ENCODE results near the gene CAMK2G.
"Not testable (repeated sequence)": the region's sequence is repeated elsewhere in the genome, so short reads cannot be mapped to it uniquely, and the experiment has no call there.

Gene CAMK2G

GRCh38 chr10:73902351-73902750 is 28.0 kb upstream of the CAMK2G start:
- DNase-seq (ENCODE audit: low spot score): no peak

DNA sequence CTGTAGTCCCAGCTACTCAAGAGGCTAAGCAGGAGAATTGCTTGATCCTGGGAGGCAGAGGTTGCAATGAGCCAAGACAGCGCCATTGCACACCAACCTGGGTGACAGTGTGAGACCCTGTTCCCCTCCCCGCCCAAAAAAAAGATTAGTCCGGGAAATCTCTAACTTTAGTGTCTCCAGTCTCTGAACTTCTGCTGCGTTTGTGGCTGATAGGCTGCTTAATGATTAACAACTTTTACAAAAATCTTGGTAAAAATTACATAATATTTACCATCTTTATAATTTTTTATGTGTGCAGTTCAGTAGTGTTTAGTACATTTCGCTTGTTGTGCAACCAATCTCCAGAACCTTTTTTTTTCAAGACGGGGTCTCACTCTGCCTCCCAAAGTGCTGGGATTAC is 26.9 kb upstream of the CAMK2G start:
- no peak for DNase-seq (ENCODE audit: low spot score)

- DNase-seq (ENCODE audit: low spot score): no peak
Observed at GRCh38 chr10:73900064-73900463, 25.7 kb upstream of the CAMK2G start.

- no peak for DNase-seq (ENCODE audit: low spot score)
Observed at GRCh38 chr10:73899423-73899822, 25.1 kb upstream of the CAMK2G start.

- no peak for DNase-seq (ENCODE audit: low spot score)
Observed at GRCh38 chr10:73898730-73899410, 24.5 kb upstream of the CAMK2G start.

- no peak for DNase-seq (ENCODE audit: low spot score)
Observed at GRCh38 chr10:73897693-73898092, 23.3 kb upstream of the CAMK2G start.

DNA sequence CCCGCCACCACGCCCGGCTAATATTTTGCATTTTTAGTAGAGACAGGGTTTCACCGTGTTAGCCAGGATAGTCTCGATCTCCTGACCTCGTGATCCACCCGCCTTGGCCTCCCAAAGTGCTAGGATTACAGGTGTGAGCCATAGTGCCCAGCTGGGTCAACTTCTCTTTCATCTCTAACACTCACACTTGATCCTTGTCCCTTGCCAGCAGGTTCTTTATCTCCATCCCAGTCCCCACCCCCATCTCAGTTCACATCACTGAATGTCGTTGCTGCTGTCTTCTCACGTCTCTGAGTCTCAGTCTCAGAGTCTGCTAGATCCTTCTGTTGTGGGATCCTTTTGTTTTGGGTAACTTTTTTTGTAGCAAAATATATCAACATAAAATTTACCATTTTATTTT is 21.0 kb upstream of the CAMK2G start:
- not testable (repeated sequence) for DNase-seq (ENCODE audit: low spot score)

- peak; percentile 48 for DNase-seq (ENCODE audit: low spot score)
Observed at GRCh38 chr10:73894245-73894971, 20.1 kb upstream of the CAMK2G start.

GRCh38 chr10:73893426-73893825 is 19.1 kb upstream of the CAMK2G start:
- DNase-seq (ENCODE audit: low spot score): no peak

DNA sequence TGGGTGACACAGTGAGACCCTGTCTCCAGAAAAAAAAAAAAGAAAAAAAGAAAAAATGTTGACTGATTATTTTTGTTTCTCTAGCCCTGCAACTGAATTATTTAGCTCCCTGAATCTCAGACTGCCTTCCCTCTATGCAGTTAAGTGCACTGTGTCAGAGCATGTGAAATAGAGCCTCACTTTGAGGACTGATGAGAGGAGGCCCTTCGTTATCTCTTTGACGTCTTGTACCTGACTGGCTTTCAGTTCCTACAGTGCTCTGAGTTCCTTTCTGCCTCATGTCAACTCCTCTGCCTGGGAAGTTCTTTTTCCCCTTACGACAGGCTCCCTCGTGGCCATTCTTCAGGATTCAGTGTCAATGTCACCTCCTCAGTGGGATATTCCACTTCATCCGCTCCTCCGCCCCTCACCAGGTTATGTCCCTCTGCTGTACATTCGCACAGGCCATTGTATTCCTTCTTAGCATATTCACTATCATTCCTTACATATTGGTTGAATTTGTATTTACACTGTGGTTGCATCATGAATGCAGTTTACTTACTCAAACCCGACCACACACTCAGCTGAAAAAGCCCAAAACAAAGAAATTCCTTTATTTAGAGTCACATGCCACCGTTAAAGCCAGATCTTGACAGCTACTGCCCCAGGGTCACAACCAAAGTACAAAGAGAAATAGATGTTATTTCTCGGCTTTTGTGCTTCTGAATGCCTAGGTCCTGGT is 18.1 kb upstream of the CAMK2G start:
- DNase-seq (ENCODE audit: low spot score): no peak

DNA sequence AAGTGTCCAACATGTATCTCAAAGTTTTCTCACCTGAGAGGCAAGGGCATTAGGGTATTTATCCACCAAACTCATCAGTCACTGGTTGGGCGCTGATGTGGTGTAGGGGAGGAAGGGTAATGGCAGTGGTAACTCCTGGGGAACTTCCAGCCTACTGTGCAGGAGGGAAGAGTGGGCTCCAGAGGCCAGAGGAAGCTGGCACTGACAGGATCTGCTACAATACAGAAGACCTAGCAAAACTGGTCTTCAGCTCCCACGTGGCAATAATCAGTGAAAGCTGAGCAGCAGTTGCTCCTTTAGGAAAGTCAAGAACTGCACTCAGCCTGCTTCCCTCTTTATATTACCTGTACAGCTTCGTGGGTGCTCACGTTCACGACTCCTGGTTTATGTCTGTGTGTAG is 17.2 kb upstream of the CAMK2G start:
- DNase-seq (ENCODE audit: low spot score): no peak

DNA sequence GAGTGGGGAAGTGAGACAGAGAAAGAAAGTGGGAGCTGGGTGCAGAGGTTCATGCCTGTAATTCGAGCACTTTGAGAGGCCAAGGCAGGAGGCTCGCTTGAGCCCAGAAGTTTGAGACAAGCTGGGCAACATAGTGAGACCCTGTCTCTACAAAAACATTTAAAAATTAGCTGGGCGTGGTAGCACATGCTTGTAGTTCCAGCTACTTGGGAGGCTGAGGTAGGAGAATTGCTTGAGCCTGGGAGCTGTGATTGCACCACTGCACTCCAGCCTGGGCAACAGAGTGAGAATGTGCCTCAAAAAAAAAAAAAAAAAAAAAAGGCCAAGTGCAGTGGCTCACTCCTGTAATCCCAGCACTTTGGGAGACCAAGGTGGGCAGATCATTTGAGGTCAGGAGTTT is 16.5 kb upstream of the CAMK2G start:
- not testable (repeated sequence) for DNase-seq (ENCODE audit: low spot score)

GRCh38 chr10:73890261-73890660 is 15.9 kb upstream of the CAMK2G start:
- no peak for DNase-seq (ENCODE audit: low spot score)

GRCh38 chr10:73889416-73889815 is 15.1 kb upstream of the CAMK2G start:
- DNase-seq (ENCODE audit: low spot score): not testable (repeated sequence)

GRCh38 chr10:73889014-73889413 is 14.7 kb upstream of the CAMK2G start:
- DNase-seq (ENCODE audit: low spot score): peak; percentile 31

- DNase-seq (ENCODE audit: low spot score): no peak
Observed at GRCh38 chr10:73888514-73888913, 14.2 kb upstream of the CAMK2G start.

DNA sequence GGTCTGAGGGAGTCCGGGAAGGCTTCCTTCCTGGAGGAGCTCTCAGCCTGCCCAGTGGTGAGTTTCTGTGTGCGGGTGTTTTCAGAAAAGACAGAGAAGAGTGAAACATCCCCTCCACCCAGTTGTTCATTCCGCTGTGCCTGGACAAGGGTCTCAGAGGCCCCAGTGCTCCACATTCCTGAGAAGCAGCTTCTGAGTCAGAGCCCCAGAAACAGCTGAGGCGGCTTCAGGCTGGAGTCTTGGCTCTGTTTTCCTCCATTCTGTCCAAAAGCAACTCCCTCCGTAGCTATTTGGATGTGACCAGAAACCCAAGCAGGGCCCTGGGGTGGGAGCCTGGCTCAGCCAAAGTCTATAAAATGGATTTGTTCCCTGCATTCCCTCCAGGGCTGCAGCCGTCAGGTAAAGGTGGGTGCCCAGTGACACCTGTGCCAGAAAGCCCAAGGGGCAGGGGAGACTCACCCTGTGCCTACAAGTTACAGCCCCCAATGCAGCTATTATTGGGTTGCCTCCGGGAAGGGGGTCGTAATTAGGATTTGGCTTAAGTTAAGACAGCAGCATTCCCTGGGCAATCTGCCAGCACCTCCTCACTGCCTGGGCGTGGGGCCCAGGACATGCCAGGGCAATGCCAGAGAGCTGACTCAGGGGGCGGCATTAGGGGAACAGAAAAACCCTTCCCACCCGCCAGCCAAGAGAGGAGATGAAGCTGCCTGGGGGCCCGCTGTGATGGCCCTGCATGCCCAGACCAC is 13.1 kb upstream of the CAMK2G start:
- no peak for DNase-seq (ENCODE audit: low spot score)

DNA sequence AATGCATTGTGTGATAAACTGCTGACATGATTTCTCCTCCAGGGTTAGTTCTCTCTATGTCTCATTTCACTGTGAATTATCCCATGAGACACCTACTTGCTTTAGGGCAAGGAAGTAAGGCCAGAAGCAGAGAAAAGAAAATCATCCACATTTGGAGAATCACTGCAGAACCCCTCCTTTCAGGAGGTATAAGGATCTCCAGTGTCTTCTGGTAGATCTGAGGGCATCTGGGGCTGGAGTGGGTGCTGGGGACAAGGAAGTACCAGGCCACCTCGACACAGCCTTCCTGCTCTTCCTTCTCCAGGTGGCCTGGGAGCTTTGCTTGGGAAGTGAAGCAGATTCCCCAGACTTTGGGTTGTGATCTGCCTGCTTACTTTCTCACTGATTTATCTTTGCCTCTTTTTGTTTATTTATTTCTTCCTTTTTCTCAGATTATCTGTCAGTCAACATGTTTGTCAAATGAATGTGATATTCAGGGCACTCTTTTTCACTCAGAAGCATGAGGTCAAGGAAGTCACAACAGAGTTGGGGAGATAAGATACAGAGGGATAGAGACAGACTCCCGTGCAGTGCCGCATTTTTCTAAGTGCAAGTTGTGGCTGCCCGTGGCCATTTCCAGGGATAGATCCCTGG is 12.4 kb upstream of the CAMK2G start:
- DNase-seq (ENCODE audit: low spot score): no peak

- DNase-seq (ENCODE audit: low spot score): peak; percentile 79
Observed at GRCh38 chr10:73886085-73886529, 11.8 kb upstream of the CAMK2G start.

- DNase-seq (ENCODE audit: low spot score): no peak
Observed at GRCh38 chr10:73884017-73884416, 9.7 kb upstream of the CAMK2G start.

DNA sequence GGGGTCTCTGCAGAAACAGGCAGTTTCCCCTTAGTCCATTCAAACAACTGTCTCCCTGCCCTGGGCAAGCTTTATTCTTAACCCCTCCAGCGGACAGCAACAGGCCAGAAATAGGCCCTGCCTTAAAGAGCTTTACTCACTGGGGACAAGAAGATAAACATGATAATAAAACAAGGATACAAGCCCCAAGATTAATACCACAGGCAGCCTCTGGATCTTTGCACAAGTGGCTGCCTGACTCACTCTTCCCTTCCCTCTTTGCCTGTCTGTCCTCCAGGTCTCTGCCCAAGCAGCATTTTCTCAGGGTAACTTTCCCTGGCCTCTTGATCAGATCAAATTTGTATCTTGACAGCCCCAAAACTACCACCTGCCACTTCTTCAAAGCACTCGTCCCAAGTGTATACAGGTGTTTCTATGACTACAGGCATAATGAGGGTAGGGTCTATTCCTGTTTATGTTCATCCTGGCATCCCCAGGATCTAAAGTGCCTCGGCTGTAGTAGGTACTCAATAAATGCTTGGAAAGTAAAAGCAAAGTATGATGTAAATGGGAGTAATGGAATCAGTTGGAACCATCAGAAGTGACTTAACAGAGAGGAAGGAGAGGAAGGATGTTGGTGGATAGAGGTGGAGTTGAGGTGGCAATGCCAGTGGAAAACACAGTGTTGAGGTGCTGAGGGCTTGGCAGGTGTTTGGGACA is 7.0 kb upstream of the CAMK2G start:
- DNase-seq (ENCODE audit: low spot score): no peak

All from CD4-positive, alpha-beta T cell treated with Interleukin-2 at 100 ng/mL for 4 hours (primary cell).